Measurements from ENCODE around the gene SFI1. TPM values are rescaled to one million over a fixed set of nuclear protein-coding genes. Genes with fewer than 3 reads are reported as not detected.

The SFI1 gene
- total RNA-seq, 4 donors from 2014 or later = 55.3 to 157 (median 90.1) TPM

DNA sequence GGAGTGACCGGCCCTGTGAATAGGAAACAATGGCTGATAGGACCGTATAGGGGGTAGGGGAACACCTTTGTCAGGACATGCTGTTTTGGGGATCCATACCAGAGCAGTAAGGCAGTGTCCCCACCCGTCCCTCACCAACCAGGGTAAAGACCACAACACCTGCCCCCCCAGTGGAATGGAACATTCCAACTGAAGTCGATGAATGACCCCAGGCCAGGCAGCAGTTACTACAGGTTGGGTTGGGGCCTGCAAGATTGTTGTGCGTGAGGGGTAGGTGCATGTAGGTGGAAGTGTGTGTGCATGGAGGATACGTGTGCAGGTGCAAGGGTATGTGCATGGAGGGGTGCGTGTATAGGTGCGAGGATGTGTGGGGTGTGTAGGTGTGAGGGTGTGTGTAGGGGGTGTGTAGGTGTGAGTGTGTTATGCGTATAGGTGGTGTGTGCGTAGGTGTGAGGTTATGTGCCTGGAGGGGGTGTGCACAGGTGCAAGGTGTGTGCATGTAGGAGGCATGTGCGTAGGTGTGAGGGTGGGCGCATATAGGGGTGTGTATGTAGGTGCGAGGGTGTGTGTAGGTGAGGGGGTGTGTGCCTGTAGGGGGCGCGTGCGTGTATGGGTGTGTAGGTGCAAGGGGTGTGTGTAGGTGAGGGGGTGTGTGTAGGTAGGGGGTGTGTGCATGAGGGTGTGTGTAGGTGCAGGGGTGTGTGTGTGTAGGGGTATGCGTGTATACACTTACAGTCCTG, 132.8 kb downstream of the SFI1 start:
- Histone ChIP-seq H3K27ac (peak overlapping the region in 2 of 4 donors; percentile 84 to 87), H3K36me3 (no peaks in the 10 kb centered on the region), H3K27me3 (no peaks in the 10 kb centered on the region), H3K4me1 (peaks cover 19 to 49% (median 41%) of the 10 kb centered on the region in 4 donors), H3K9me3 (no peaks in the 10 kb centered on the region), H3K4me3 (no peak overlapping the region)
- intact Hi-C loops (cut with DNase I; ENCODE audit: low total_unique reads) = loop anchor here (5.0 kb wide), 1 partner anchor 142 kb away; the partner anchor contains the start of gene EIF4ENIF1
- in situ Hi-C loops (cut with MboI; ENCODE audit: low pct_ligation_motif_present in 1 of 4, low pct_unique_long_range_greater_than_20kb in 1 of 4, low sequenced_read_pairs in 3 of 4) = loop anchor here in 1 of 4 donors (25.0 kb wide), 1 partner anchor 142 kb away; the partner anchor contains the start of genes EIF4ENIF1 and SFI1
- DNase-seq = no peak
- 77 to 83% methylated on average over 10 to 17 of the region's 17 CpGs for WGBS, 2 donors (ENCODE audit: low coverage in 1 of 2)
- TF ChIP-seq POLR2AphosphoS5 (IDR thresholded peaks at IDR 0.05) (no peak), EP300 (IDR thresholded peaks at IDR 0.05; ENCODE audit: low read depth) (no peak), CTCF (IDR thresholded peaks at IDR 0.05) (no peak), POLR2A (IDR thresholded peaks at IDR 0.05) (no peak)

- intact Hi-C loops (cut with DNase I; ENCODE audit: low total_unique reads) = loop anchor here (5.0 kb wide), 2 partner anchors 72 to 142 kb away; partner anchors contain the start of gene EIF4ENIF1
- WGBS, 2 donors (ENCODE audit: low coverage in 1 of 2) = 67 to 80% methylated on average over 1 to 5 of the region's 14 CpGs
- H3K36me3 ChIP-seq = no peaks in the 10 kb centered on the region
- peak overlapping the region; percentile 68 to 90 (median 78) for H3K4me3 ChIP-seq
- in situ Hi-C loops (cut with MboI; ENCODE audit: low pct_ligation_motif_present in 1 of 4, low pct_unique_long_range_greater_than_20kb in 1 of 4, low sequenced_read_pairs in 3 of 4) = loop anchor here in 3 of 4 donors (5.0 to 25.0 kb wide), 3 partner anchors 65 to 142 kb away; partner anchors contain the start of genes EIF4ENIF1 (in 1 of the 3) and SFI1 (in 1 of the 3)
- TF ChIP-seq EP300 (IDR thresholded peaks at IDR 0.05; ENCODE audit: low read depth) = no peak
- no peak for TF ChIP-seq CTCF (IDR thresholded peaks at IDR 0.05)
- TF ChIP-seq POLR2A (IDR thresholded peaks at IDR 0.05) = no peak
- no peak for TF ChIP-seq POLR2AphosphoS5 (IDR thresholded peaks at IDR 0.05)
- peak overlapping the region; percentile 84 to 89 (median 87) for H3K27ac ChIP-seq
- no peaks in the 10 kb centered on the region for H3K27me3 ChIP-seq
- H3K4me1 ChIP-seq = peaks cover 19 to 49% (median 41%) of the 10 kb centered on the region in 4 donors
- H3K9me3 ChIP-seq = no peaks in the 10 kb centered on the region
- DNase-seq = no peak
Measured at GRCh38 chr22:31629741-31630184, 133.4 kb downstream of the SFI1 start.

DNA sequence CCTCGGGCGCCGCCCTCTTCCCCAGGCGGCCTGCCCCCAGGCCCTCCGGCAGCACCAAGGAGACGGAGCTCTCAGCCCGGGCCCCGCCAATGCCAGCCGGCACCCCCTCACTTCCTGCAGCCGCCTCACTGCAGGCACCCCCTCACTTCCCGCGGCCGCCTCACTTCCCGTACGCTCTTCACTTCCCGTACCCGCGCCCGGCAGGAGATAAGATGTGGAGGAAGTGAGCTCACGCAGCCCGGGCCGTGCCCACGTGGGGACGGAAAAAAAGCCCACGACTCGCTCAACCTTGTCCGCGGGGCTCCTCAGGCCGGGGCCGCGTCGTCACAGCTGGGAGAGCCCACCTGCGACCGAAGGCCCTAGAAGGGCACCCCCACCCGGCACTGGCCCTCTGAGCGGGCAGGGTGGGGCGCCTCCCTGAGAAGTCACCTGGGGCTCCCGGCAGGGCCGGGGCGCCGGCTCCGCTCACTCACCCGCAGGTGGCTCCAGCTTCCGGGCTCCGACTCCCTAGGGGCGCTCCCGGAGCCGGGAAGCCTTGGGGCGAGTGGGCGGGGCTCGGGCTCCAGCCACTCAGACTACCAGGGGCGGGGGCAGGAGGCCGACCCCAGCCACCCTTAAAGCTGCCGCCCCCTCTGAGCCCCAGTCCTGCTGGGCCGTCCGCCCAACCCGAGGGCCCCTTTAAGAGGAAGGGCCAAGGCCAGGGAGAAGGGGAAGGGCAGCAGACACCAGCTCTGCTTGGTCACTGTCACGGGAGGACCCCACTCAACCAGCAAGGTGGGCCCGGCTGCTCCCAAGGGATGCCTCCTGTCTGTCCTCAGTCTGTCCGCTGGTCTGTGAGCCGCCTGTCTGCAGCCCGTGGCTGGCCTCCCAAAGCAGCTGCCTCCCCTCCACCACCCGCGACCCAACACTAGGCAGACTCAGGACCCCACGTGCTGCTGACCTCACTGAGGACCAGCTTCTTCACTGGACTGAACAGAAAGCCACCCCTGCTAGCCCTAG, 134.3 kb downstream of the SFI1 start:
- peaks cover 19 to 50% (median 39%) of the 10 kb centered on the region in 4 donors for H3K4me1 ChIP-seq
- peak overlapping the region; percentile 84 to 89 (median 87) for H3K27ac ChIP-seq
- intact Hi-C loops (cut with DNase I; ENCODE audit: low total_unique reads) (loop anchor here (5.0 kb wide), 1 partner anchor 73 kb away; no protein-coding TSS in a partner anchor), in situ Hi-C loops (cut with MboI; ENCODE audit: low pct_ligation_motif_present in 1 of 4, low pct_unique_long_range_greater_than_20kb in 1 of 4, low sequenced_read_pairs in 3 of 4) (loop anchor here in 3 of 4 donors (5.0 to 25.0 kb wide), 3 partner anchors 66 to 143 kb away; partner anchors contain the start of genes EIF4ENIF1 (in 1 of the 3) and SFI1 (in 1 of the 3))
- H3K27me3 ChIP-seq = no peaks in the 10 kb centered on the region
- no peaks in the 10 kb centered on the region for H3K36me3 ChIP-seq
- WGBS, 2 donors (ENCODE audit: low coverage in 1 of 2) = 0 to 5% methylated on average over 1 to 44 of the region's 65 CpGs
- no peaks in the 10 kb centered on the region for H3K9me3 ChIP-seq
- peak overlapping the region; percentile 68 to 90 (median 78) for H3K4me3 ChIP-seq
- TF ChIP-seq POLR2A (IDR thresholded peaks at IDR 0.05) = peak; percentile 27
- TF ChIP-seq CTCF (IDR thresholded peaks at IDR 0.05) = no peak
- peak; percentile 27 to 61 (median 50) for TF ChIP-seq POLR2AphosphoS5 (IDR thresholded peaks at IDR 0.05)
- TF ChIP-seq EP300 (IDR thresholded peaks at IDR 0.05; ENCODE audit: low read depth) = no peak
- peak; percentile 81 for DNase-seq

Data from transverse colon (tissue), 4 donors.